ENCODE results near the gene NEGR1.

NEGR1 gene

DNA sequence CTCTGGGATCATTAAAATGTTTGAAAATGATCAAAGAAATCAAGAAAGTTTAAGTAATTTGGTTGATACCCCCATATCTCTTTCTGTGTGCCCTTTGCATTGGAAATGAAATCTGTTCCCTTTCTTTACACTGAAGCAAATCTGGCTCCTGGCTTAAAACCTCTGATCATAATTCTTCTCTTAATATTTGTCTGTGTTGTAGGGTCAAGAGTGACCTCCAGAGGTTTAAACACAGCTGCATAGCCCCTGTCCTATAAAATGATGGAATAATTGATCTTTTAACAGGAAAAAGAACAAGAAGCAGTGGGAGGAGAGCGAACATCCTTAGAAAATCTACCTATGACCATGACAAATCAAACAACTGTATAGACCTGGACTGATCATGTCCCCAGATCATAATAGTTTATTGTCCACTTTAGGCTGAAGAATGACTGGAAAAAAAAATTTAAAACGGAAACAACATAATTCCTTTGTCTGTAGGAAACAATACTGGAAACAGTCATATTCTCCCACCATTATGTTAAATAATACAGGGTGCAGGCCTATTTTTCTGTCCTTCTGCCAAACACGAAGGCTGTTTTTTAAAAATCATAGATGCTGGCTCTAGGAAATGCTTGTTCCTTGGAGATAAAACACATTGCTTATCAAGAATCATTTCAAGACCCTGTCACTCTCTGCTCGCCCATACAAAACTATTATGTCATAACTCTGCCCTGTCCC is 184.3 kb downstream of the NEGR1 start:
- Histone ChIP-seq H3K9me2 (replicated peaks; ENCODE audit: low read depth, low read length) (no peaks in the 10 kb centered on the region), H3K9me3 (ENCODE audit: insufficient read depth, low read depth, low read length) (no peaks in the 10 kb centered on the region), H3K4me1 (ENCODE audit: insufficient read depth, low read length, poor library complexity, severe bottlenecking) (peaks cover 7% of the 10 kb centered on the region), H3K36me3 (ENCODE audit: insufficient read depth, low read length) (no peaks in the 10 kb centered on the region), H3K4me3 (ENCODE audit: low read length, poor library complexity, severe bottlenecking) (no peak overlapping the region), H3K79me2 (ENCODE audit: insufficient read depth, low read length) (no peaks in the 10 kb centered on the region), H3K9ac (ENCODE audit: low read depth, low read length, poor library complexity, severe bottlenecking) (no peak overlapping the region), H3K4me2 (ENCODE audit: low read depth, low read length, poor library complexity, severe bottlenecking) (no peak overlapping the region), H2AFZ (ENCODE audit: low read length) (no peak overlapping the region), H3F3A (ENCODE audit: low read depth) (no peaks in the 10 kb centered on the region), H4K20me1 (ENCODE audit: insufficient read depth, low read length, poor library complexity, severe bottlenecking) (no peaks in the 10 kb centered on the region), H3K27me3 (ENCODE audit: insufficient read depth, low read length, poor library complexity, severe bottlenecking) (no peaks in the 10 kb centered on the region)
- TF ChIP-seq EZH2phosphoT487 (IDR thresholded peaks at IDR 0.05; ENCODE audit: borderline replicate concordance) (no peak), CTCF (conservative IDR thresholded peaks at IDR 0.05; ENCODE audit: low read length) (no peak)

DNA sequence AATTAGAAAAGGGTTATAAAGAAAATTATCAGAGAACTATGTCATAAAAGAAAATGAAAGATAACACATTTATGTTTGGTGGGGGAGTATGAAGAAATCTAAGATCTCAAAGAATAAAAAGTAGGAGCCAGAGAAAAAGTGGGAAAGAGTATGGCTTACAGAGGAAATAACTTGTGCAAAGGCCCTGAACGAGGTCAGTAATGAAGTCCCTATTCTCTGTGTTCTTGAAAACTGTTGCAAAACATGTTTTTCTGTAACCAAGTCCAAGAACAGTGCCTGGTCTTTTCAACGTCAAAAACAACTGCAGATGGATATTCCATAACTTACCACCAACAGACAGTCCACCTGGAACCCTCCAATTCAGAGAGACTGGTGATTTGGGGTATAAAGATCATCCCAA is 188.1 kb downstream of the NEGR1 start:
- H3K4me2 ChIP-seq (ENCODE audit: low read depth, low read length, poor library complexity, severe bottlenecking), result no peak overlapping the region
- no peaks in the 10 kb centered on the region for H3K9me2 ChIP-seq (replicated peaks; ENCODE audit: low read depth, low read length)
- H3K79me2 ChIP-seq (ENCODE audit: insufficient read depth, low read length), result no peaks in the 10 kb centered on the region
- no peaks in the 10 kb centered on the region for H3F3A ChIP-seq (ENCODE audit: low read depth)
- H3K4me1 ChIP-seq (ENCODE audit: insufficient read depth, low read length, poor library complexity, severe bottlenecking), result no peaks in the 10 kb centered on the region
- TF ChIP-seq CTCF (conservative IDR thresholded peaks at IDR 0.05; ENCODE audit: low read length) (no peak), EZH2phosphoT487 (IDR thresholded peaks at IDR 0.05; ENCODE audit: borderline replicate concordance) (no peak)
- H3K4me3 ChIP-seq (ENCODE audit: low read length, poor library complexity, severe bottlenecking), result no peak overlapping the region
- H3K27me3 ChIP-seq (ENCODE audit: insufficient read depth, low read length, poor library complexity, severe bottlenecking), result no peaks in the 10 kb centered on the region
- no peaks in the 10 kb centered on the region for H3K9me3 ChIP-seq (ENCODE audit: insufficient read depth, low read depth, low read length)
- H3K36me3 ChIP-seq (ENCODE audit: insufficient read depth, low read length), result no peaks in the 10 kb centered on the region
- H4K20me1 ChIP-seq (ENCODE audit: insufficient read depth, low read length, poor library complexity, severe bottlenecking), result no peaks in the 10 kb centered on the region
- no peak overlapping the region for H3K9ac ChIP-seq (ENCODE audit: low read depth, low read length, poor library complexity, severe bottlenecking)
- H2AFZ ChIP-seq (ENCODE audit: low read length), result no peak overlapping the region

DNA sequence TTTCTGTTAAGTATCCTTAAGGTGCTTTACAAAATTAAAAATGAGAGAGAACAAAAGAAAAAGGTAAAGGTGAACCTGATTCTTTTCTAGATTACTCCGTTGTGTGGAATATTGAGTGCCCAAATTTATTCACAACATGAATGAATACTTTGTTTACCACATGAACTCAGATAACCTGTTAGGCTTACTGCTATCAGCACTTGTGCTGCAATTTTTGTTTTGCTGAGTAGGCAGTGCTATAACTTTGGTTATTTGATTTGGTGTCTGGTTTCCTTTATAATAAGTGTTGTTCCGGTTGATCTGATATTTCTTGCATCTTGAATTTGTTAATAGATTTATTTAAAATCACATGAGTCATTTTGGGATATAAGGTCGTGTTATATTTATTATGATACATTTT is 195.9 kb downstream of the NEGR1 start:
- H3F3A ChIP-seq (ENCODE audit: low read depth), result no peaks in the 10 kb centered on the region
- no peaks in the 10 kb centered on the region for H3K27me3 ChIP-seq (ENCODE audit: insufficient read depth, low read length, poor library complexity, severe bottlenecking)
- H3K4me2 ChIP-seq (ENCODE audit: low read depth, low read length, poor library complexity, severe bottlenecking), result no peak overlapping the region
- H3K9ac ChIP-seq (ENCODE audit: low read depth, low read length, poor library complexity, severe bottlenecking), result no peak overlapping the region
- no peaks in the 10 kb centered on the region for H3K79me2 ChIP-seq (ENCODE audit: insufficient read depth, low read length)
- H4K20me1 ChIP-seq (ENCODE audit: insufficient read depth, low read length, poor library complexity, severe bottlenecking), result no peaks in the 10 kb centered on the region
- no peaks in the 10 kb centered on the region for H3K9me2 ChIP-seq (replicated peaks; ENCODE audit: low read depth, low read length)
- H3K4me1 ChIP-seq (ENCODE audit: insufficient read depth, low read length, poor library complexity, severe bottlenecking), result no peaks in the 10 kb centered on the region
- no peaks in the 10 kb centered on the region for H3K9me3 ChIP-seq (ENCODE audit: insufficient read depth, low read depth, low read length)
- H3K36me3 ChIP-seq (ENCODE audit: insufficient read depth, low read length), result no peaks in the 10 kb centered on the region
- H2AFZ ChIP-seq (ENCODE audit: low read length), result no peak overlapping the region
- H3K4me3 ChIP-seq (ENCODE audit: low read length, poor library complexity, severe bottlenecking), result no peak overlapping the region
- TF ChIP-seq EZH2phosphoT487 (IDR thresholded peaks at IDR 0.05; ENCODE audit: borderline replicate concordance), result no peak
- TF ChIP-seq CTCF (conservative IDR thresholded peaks at IDR 0.05; ENCODE audit: low read length), result no peak

All from Loucy (cell line).